ENCODE data around the gene ROPN1B.
"Not testable (repeated sequence)": the region's sequence is repeated elsewhere in the genome, so short reads cannot be mapped to it uniquely, and the experiment has no call there.

The ROPN1B gene

DNA sequence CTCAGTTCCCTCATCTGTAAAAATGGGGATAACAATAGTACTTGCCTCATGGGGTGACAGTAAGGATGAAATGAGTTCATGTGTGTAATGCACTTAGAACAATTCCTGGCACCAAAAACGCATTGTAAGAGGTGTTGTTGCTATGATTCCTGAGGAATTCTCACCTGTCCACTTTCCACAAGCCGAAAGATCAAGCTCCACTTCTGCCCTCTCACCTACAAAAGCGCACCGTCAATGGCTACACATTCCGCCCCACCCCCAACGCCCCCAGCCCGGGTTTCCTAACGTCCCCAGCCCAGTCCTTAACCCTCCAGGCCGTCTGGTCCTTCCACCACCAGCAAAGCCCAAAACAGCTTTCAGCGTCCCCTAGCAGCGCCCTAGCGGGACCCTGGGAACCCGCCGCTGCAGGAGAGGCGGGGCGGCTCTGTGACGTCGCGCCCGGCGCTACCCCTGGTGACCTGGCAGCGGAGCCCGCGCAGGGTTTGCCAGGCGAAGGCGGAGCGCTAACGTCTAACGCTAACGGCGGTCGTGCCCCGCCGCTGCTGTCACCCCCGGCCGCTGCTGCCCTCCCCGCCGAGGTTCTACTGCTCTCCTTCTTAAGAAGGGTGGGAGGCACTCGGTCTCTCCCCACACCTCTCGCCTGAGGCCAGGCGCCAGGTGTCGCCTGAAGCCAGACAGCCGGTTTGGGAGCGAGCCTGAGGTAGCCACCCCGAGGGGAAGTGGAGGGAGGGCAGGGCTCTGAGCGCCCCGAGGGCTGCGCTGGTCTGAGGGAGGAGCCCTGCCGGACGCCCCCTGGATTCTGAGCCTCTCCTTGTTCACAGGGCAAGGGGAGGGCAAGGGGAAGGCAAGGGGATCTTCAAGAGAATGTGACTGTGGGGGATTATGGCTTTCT lies at the start of gene ROPN1B:
Gene ROPN1B, plus strand, starts transcription at position 478 of the 892 bp plus-strand sequence. CDS start 2,877 bp downstream, outside the sequence.
- DNase-seq: not testable (repeated sequence)

DNA sequence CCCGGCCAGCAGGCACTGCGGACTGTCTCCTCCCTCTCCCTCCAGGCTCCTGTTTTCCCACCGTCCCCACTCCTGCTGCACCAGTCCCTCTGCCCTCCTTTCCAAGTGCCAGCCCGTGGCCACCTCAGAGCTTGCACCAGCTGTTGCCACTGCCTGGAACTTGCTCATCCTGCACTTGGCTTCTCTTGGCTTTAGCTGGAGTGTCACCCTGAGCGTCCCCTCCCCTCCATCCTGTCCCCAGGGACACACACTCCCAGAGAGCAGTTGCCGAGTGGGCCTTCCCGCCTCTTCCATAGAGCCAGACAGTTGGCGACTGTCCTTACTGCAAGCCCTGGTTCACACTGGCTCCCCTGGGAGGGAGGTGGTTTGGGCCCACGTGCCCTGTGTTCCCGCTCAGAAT lies 48.8 kb upstream of the ROPN1B start:
- DNase-seq: not testable (repeated sequence)

DNA sequence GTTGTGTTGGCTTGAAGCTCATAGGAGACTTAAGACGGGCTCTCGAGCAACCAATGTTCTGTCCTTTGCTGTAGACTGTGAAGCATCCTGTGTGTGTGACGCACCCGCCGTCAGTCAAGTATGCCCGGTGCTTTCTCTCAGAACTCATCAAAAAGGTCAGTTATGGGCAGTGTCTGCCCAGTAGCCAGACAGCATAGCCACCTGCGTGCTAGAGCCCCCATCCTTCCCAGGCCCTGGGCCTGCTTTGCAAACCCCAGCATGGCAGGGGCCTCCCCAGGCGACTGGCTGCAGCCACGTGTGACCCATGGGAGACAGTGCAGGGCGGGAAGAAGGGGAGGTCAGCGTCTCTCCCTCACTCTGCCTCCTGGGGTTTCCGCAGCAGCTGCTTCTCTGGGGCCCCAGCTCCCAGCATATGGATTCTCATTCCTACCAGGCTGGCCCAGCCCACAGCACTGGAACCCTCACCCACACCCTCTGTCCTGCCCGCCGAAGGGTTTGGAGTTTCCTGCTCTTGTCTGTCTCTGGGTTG lies 48.2 kb upstream of the ROPN1B start:
- DNase-seq: not testable (repeated sequence)

DNA sequence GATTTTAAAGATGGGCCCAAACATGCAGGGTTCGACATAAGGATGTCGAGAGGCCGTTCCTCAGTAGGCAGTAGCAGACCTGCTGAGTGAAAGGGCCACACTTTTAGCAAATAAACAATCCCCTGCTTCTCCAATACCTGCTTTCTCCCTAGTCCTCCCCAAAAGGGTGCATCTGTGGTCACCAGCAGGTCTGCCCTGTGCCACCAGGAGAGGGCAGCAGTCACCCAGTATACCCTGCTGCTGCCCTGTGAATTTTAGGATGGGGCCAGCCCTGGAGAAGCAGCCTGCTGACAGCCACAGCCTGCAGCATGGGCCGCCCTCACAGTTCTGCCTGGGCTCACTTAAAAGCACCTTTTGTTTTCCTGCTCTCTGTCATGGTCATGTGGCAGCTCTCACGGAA lies 47.3 kb upstream of the ROPN1B start:
- not testable (repeated sequence) for DNase-seq

DNA sequence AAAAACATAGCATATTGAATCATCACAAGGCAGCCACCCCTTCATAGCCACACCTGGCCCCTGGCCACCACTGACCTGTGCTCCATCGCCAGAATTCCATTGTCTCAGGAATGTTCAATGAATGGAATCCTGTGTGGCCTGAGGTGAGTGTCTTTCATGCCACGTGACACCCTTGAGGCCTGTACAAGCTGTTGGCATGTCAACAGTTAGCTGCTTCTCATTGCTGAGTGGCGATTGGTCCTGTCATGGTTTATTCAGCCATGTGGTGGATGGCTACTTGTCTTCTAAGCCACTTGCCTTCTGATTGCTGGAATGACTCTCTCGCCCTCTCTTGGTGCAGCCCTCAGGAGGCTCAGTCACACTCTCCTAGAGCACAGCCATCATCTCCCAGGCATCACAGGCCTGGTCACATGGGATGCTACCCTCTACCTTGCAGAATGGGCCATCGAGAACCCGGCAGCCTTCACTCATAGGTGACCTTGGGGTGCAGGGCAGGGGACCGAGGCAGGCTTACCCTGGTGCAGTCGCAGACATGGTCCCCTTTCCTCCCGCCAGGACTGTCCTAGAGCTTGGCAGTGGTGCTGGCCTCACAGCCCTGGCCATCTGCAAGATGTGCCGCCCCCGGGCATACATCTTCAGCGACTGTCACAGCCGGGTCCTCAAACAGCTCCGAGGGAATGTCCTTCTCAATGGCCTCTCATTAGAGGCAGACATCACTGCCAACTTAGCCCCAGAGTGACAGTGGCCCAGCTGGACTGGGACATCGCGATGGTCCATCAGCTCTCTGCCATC lies 45.5 kb upstream of the ROPN1B start:
- DNase-seq: not testable (repeated sequence)

DNA sequence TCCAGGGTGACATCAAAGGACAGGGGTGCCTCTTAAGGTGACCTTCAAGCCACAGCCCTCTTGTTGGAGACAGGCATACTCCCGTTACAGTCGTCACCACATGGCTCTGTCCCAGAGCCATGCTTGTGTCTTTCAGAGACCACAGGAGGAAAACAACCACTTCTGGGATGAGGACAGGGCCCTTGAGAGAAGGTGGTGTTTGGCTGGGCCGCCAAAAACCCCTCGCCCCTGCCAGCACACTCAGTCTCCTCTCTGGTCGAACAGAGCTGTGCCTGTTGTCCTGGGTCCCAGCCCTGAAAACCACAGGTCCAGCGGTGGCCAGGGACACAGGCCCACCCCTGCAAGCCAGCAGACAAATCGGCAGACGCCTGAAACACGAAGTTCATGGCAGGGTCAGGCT lies 44.7 kb upstream of the ROPN1B start:
- not testable (repeated sequence) for DNase-seq

DNA sequence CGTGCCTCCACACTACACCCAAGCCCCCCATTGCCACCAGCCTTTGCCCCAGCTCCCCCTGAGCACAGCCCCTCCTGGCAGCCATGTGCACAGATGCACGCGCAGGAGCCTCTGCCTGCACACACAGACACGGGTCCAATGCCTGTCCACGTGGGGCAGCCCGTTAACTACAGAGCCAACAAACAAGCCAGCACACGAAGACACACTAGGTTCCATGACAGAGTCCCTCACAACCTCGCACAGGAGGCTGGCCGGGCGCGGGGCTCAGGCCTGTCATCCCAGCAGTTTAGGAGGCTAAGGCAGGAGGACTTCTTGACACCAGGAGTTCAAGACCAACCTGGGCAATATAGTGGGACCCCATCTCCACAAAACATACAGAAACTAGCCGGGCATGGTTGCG lies 43.3 kb upstream of the ROPN1B start:
- DNase-seq: not testable (repeated sequence)

DNA sequence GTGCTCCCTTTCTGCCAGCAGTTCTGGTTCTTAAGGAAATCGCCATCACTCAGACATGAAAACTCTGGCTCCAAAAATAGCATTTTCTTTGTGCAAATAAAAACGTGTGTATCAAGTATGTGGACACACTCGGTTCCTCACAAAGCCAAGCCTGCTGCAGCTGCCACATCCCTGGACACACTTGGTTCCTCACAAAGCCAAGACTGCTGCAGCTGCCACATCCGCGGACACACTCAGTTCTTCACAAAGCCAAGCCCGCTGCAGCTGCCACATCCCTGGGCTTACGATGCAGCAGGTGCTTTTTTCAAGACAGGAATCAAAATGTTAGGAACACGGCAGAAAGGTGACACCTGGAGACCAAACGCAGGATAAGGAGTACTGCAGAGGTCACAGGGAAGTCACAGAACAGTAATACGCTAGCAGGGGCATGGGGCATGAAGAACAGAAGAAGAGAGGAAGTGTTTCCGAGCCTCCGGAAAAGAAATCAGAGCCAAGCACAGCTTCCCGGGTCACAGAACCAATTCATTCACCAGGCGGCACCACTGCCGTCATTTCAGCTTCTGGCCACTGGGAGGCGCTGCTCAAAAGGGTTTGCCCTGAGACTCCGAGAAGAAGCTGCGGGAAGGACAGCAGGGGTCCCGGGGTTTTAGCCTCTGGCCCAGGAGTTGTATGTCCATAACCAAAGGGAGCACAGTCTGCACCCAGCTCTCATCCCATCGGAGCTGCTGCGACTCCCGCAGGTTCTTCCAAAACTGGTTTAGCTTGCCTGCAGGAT lies 40.0 kb upstream of the ROPN1B start:
- not testable (repeated sequence) for DNase-seq

DNA sequence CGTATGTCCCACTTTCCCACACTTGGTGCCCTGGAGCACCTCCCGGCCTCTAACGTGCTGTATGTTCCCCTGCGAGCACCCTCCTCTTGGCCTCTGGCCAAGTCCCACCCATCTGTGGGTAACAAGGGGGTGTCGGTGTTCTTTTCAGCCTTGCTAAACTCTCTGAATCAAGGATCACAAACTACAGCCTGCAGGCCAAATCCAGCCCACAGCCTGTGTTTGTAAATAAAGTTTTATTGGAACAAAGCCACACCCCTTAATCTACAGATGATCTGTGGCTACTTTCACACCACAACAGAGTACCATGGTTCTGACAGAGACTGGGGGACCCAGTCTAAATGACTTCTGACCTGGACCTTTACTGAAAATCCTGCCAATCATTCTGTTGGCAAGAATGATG lies 39.2 kb upstream of the ROPN1B start:
- DNase-seq: not testable (repeated sequence)

DNA sequence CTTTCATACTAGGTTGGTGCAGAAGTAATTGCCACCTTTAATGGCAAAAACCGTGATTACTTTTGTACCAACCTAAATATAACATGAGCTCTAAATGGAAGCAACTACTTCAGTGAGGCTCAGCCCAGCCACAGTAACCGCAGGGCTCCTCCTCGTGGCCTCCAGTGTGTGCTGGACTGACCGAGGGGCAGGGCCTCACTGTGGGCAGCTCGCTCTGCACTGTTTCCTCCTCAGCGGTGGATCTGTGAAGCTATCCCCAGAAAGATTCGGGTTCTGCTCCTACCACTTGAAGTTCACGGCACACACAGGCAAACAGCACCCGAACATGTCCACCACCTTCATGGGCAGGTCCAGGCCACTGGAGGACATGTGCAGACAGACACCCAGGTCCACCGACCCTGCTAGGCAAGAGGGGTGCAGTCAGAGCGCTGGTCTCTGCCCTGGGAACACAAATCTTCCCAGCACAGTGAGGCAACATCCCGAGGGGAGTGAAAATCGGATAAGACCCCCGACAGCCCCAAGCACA lies 37.6 kb upstream of the ROPN1B start:
- DNase-seq: not testable (repeated sequence)

DNA sequence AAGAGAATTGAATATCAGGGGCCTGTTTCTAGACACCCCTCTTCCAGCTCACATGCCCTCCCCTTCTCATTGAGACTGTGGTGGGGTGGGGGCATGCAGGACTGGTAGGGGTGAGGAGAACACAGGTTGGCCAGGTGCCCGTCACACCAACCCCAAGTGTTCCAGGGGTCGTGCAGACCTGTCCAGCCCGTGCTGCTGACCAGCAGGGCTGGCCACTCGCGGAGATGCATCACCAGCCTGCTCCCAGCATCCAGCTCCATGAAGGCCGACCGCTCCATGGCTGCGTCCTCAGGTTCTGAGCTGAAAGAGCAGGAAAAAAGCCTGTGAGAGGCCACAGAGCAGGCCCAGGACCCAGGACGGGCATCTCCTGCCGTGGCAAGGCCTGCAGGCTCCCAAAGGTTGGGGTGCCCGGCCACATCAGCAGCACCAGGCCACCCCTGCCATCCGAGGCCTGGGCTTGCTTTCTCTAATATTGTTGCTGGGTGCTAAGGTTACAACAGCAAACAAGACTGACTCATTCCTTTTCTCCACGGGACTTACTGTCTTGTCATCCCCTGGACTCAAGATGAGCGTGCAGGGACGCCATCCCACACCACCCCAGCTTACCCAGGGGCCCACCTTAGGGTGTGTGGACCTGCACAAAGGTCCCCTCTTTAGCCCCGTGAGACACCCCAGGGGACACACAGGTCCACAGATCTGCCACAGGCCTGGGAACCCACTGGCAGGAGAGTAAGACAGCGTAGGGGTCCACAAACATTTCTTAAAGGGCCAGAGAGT lies 35.4 kb upstream of the ROPN1B start:
- DNase-seq: not testable (repeated sequence)

DNA sequence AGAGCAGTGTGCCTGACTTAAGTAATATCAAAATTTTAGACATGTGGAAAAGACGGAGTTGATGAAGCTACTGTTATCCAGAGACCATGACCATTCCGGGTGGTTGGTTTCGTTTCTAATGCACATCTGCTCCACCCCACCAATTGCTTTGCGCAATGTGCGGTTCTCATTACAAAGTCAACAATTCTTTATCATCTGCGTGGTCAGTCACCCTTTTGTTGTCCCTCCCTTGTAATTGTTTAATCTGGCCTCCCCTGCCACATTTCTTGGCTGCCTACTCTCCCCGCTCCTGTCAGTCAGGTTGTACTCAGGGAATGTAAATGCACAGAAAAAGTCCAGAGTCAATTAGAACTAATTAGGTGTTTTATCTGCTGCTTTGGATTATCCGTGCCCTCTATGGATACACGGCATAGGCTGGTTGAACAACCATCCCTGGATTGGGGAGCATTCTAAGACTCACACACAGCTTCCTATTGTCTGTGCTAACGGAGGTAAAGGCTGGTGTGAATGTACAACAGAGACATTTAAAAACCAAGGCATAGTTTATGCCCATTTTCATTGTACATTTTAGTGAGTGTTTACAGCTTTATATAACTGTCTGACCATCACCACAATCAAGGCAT lies 33.6 kb upstream of the ROPN1B start:
- DNase-seq: not testable (repeated sequence)

DNA sequence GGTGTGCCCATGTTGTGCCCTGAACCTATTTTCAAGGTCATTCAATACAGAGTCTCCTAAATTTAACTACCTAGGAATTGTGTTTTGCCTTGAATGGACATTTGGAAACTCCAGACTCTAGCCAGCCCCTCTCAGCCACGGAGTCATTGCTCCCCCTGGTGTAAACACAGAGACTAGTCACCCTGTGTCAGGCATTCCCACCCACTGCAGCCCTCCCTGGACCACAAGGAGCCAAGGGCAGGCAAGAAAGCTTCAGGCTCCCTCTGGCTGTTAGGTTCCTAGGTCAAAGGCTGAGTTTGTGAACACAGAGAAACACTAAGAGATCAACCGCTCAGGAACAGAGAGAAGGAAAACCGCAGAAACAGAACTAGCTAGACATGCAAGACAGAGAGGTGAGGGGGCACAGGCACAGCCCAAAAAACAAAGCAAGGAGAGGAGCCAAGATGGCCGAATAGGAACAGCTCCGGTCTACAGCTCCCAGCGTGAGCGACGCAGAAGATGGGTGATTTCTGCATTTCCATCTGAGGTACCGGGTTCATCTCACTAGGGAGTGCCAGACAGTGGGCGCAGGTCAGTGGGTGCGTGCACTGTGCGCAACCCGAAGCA lies 32.7 kb upstream of the ROPN1B start:
- not testable (repeated sequence) for DNase-seq

DNA sequence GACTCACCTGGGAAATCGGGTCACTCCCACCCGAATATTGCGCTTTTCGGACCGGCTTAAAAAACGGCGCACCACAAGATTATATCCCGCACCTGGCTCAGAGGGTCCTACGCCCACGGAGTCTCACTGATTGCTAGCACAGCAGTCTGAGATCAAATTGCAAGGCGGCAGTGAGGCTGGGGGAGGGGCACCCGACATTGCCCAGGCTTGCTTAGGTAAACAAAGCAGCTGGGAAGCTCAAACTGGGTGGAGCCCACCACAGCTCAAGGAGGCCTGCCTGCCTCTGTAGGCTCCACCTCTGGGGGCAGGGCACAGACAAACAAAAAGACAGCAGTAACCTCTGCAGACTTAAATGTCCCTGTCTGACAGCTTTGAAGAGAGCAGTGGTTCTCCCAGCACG lies 32.1 kb upstream of the ROPN1B start:
- not testable (repeated sequence) for DNase-seq

DNA sequence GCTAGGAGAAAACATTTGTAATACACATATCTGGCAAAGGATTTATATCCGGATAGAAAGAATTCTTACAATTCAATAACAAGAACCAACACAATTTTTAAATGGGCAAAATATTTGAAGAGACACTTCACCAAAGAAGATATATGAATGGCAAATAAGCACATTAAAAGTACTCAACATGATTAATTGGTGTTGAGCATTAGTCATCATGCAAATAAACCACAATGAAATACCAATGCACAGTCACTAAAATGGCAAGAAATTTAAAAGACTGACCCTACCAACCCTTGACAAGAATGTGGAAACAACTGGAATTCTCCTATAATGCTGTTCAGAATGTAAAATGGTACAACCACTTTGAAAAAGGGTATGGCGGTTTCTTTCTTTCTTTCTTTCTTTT lies 21.2 kb upstream of the ROPN1B start:
- not testable (repeated sequence) for DNase-seq

DNA sequence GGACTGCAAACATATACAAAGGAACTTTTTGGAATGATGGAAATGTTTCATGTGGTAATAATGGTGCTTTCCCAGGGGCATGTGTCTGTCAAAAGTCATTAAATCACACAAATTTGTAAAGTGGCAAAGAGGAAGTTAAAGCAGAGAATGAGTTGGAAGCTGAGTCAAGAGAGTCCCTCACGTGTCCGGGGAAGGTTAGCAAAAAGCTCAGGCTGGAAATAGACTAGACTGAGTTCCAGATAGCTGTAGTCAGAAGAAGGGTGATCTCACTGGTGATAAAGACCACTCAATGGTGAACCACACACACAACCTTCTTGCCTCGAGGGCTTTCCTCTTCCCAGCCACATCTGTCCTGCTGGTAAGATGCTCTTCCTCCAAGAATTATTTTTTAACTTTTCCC lies 20.1 kb upstream of the ROPN1B start:
- DNase-seq: not testable (repeated sequence)

DNA sequence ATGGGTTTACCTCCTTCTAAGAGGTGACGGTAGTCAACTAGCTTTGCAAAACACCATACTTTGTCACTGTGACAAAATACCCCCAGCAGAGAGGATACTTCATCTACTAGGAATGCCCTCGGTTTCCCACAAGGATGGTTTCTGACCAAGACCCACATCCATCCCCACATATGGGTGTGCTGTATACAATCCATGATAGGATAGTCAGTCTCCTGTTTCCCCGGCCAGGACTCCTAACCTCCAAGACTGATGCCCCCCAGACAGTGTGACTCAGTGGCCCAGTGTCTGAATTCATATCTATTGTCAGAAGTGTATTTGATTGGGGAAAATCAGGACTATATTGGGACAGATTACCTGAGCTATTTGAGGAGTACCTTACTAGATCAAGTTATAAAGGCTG lies 17.8 kb upstream of the ROPN1B start:
- not testable (repeated sequence) for DNase-seq

DNA sequence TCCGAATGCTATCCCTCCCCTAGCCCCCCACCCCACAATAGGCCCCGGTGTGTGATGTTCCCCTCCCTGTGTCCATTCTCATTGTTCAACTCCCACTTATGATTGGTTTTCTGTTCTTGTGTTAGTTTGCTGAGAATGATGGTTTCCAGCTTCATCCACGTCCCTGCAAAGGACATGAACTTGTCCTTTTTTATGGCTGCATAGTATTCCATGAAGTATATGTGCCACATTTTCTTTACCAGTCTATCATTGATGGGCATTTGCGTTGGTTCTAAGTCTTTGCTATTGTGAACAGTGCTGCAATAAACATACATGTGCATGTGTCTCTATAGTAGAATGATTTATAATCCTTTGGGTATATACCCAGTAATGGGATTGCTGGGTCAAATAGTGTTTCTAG lies 12.0 kb upstream of the ROPN1B start:
- not testable (repeated sequence) for DNase-seq

DNA sequence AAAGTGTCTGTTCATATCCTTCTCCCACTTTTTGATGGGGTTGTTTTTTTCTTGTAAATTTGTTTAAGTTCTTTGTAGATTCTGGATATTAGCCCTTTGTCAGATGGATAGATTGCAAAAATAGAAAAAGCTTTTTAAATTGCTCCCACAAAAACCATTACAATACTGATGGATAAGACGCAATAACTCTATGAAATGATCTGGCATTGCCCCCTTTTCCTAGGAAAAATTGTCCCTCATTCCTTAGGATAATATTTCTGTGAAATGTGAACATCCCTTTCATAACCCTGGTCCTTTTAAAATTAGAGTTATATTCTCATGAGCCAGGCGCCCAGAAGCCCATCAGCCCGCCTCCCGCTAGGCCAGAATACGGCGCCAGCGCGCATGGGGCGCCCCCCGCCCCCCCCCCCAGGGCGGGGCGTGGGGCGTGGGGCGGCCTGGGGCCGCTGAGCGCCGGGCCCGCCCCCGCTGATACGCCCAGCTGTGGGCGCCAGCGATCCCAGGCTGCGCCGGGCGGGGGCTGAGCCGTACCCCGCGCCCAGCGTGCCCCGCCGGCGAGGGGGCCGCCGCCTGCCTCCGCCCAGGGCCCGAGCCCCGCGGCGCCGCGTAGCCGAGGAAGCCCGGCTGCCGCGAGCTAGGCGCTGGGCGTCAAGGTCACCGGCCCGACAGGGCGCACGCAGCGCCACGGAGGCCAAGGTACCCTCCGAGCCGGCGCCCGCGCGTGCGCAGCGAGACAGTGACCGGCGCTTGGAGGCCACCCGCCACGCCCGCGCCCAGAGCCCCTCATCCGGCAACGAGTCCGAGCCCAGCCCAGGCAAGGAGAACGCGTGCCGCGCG lies 11.1 kb upstream of the ROPN1B start:
- DNase-seq: no peak
